Vagina (tissue), 2 donors: ENCODE measurements around the gene PPFIBP1.

ENCODE experiments used
- CTCF ChIP-seq, 3 experiments: fragments of 450-650 bp in 2 of 3; fragments of 200-600 bp in 1 of 3; sonication (generic) in 1 of 3; IDR thresholded peaks; one replicate each; pipeline ENCODE4 v1.5.1; 2017 to 2019; ENCODE audit warnings: antibody characterized with exemption in 3 of 3, mild to moderate bottlenecking in 2 of 3, moderate library complexity in 2 of 3
- POLR2A ChIP-seq, 2 donors: fragments of 450-650 bp; IDR thresholded peaks; one replicate each; pipeline ENCODE4 v1.6.1; 2017; ENCODE audit warnings: antibody characterized with exemption in 2 of 2, mild to moderate bottlenecking in 2 of 2, moderate library complexity in 2 of 2

GRCh38 chr12:27639265-27639664 lies 115.3 kb downstream of the PPFIBP1 start:
- TF ChIP-seq POLR2A (IDR thresholded peaks at IDR 0.05): no peak
- no peak for TF ChIP-seq CTCF (IDR thresholded peaks at IDR 0.05)
